DMS53 (cell line): ENCODE measurements around the gene NLRP1.
A peak's percentile ranks its signal among the peaks of the same experiment; 100 is the strongest.

Experiments
- DNase-seq: peaks from one replicate; lab custom pipeline; 2025; lab: John Stamatoyannopoulos, UW

The NLRP1 gene

DNA sequence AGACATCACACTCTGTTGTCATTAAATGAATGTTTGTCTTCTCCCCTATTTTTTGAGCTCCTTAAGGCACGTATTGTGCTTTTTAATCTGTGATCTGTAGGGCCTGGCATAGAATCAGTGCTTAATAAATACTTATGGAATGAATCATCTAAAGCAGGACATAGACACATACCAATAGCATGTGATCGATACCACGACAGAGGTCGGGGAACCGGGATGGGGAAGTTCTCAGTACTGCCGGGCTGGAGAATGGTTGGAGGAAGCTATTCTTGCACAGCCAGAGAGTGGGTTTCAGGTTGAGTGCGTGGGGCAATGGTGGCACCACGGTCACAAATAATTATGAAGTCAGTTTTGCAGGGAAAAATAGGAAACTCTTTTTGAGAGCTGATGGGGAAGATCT lies 26.8 kb downstream of the NLRP1 start:
- DNase-seq, result no peak

DNA sequence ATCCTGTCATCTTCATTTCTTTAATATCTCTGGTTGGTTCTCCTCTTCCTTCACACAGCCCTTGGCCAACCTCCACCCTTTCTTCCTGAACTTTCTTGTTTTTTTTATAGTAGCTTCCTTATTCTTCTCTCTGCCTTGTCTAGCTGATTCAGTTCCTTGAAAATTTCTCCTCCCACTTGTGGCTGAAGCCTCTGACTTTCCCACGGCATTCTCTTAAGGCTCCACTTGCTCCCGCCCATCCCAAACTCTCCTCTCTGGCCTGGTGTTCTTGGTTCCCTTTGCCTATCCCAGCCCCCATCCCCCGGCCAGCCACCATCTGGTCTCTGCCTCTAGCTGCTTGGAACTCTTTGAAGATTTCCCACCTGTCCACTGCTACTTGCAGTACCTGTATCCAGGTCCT lies 29.1 kb downstream of the NLRP1 start:
- no peak for DNase-seq

DNA sequence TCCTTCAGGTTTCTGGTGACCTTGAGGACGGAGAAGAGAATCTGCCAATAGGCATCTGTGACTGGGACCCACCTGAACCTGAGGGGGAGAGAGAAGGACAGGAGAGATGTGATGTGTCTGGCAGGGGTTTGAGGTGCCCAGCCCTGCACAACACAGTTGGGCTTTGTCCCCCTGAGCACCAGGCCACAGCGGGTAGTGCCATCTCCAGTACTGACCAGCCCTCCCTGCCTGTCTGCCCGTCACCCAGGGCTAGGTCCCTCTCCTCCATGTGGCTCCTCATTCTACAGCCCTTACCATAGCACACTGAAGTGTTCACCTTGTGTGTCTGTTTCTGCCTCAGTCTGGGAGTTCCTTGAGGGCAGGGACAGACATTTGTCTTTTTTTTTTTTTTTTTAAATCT lies 30.8 kb downstream of the NLRP1 start:
- DNase-seq, result no peak

DNA sequence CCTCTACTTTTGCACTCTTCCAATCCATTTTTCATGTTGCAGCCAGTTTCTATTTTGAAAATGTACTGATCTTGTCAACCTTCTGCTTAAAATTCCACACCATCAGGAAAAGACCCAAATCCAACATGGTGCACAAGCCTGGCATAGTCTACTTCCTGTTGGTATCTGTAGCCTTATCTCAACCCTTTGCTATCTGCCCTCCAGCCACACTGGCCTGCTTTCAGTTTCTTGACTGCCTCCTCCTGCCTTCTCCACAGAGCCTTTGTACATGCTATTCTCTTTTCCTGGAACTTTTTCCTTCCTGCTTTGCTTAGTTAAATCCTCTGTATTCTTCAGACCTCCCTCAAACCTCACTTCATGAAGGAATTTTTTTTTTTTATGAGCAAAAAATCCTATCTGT lies 31.5 kb downstream of the NLRP1 start:
- DNase-seq, result no peak

DNA sequence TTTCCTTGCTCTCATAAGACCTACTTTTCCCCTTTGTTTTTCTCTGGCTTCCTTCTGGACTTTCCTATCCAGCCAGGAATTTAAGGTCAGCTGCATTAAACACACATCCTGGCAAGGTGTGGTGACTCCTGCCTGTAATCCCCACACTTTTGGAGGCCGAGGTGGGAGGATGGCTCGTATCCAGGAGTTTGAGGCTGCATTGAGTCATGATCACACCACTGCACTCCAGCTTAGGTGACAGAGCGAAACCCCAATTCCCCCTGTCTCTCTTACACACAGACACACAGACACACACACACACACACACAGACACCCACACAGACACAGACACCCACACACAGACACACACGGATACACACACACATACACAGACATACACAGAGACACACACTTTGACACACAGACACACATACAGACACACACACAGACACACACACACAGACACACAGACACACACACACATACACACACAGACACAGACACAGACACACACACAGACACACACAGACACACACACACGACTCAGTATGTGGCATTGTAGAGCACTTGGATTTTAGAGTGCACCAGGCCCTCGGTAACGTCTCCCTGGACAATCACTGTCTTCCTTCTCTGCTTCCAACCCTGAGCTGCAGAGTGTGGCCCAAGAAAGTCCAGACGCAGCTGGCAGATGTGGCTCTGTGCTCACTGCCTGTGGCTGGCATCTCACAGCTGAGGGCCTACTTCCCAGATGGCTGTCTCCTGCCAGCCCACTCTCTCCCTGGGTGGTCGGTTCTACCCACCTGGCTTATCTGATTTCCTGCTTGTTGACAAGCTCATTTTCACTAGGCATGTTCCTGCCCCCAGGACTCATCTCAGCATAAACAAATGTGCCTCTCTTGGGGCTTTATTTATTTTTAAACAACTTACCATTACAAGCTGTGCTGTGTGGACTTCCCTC lies 39.0 kb downstream of the NLRP1 start:
- no peak for DNase-seq

DNA sequence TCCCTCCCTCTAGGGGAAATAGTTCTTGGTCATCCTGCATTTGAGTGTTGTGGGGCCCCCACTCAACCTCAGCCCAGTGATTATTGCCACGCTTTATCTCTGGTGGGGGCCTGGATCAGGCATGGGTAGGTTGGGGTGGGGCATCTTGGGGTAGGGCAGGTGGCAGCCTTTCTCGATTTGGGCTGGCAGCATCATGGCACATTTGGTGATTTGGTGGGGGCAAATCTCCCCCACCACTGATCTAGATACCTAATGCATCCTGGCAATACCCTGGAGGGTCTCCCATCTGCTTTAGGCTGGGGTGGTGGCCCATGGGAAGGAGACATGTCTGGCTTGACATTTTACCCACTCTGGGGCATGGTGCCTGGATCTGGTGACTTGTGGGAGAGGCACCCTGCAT lies 40.2 kb downstream of the NLRP1 start:
- DNase-seq, result no peak

DNA sequence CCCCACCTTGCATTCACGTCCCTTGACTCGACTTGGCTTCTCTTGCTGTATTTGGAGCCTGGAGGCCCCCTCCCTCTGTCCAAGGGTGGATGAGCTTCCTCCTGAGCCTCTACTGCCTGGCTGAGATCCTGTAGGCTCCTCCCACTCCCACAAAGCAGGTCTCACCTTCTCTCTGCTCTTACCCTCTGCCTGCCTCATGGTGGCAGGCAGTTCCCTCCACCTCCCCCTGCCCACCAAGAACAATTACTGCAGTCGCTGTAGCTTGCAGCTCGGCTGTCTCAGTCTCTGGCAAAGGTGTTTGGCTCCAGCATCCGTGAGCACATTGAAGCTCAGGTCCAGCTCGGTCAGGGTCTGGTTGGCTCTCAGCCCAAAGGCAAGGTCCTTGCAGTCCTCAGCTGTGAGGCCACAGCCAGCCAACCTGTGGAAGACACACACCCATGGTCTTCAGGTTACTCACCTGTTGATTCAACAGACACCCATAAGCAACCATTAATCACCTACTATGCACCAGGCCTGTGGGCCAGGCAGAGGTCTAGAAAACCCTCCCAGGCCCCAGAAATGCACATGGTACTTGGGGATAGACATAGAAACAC lies 42.6 kb downstream of the NLRP1 start:
- no peak for DNase-seq

DNA sequence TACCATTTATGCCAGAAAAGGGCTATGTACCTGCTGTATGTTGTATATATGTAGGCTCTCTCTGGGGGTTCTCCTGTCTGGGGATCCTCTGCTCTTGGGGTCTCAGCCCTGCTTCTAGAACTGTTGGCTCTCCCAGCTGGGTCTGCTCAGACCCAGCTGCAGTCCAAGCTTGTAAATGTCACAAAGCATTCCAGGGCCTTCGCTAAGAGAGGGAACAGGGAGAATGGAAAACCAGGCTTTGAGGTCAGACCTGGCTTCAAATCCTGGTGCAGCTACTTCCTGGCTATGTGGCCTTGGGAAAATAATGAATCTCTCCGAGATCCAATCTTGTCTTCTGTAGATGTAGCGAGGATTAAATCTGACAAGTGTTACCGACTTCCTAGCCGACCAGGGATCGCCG lies 44.0 kb downstream of the NLRP1 start:
- DNase-seq, result no peak

DNA sequence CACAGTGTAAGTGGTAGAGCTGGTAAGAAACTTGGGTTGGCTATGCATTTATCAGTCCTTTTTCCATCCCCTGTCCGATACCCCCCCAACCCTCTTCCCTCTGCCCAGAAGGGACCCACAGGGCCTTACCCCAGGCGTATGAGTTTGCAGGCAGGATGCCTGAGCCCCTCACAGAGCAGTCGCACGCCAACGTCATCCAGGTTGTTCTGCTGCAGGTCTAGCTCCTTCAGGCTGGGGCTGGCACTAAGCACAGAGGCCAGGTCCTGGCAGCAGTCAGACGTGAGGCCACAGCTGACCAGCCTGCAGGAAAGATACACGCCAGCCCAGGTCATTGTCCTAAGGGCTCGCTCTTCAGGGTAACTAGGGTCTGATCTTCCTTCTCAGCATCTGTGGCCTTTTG lies 45.0 kb downstream of the NLRP1 start:
- DNase-seq, result no peak

DNA sequence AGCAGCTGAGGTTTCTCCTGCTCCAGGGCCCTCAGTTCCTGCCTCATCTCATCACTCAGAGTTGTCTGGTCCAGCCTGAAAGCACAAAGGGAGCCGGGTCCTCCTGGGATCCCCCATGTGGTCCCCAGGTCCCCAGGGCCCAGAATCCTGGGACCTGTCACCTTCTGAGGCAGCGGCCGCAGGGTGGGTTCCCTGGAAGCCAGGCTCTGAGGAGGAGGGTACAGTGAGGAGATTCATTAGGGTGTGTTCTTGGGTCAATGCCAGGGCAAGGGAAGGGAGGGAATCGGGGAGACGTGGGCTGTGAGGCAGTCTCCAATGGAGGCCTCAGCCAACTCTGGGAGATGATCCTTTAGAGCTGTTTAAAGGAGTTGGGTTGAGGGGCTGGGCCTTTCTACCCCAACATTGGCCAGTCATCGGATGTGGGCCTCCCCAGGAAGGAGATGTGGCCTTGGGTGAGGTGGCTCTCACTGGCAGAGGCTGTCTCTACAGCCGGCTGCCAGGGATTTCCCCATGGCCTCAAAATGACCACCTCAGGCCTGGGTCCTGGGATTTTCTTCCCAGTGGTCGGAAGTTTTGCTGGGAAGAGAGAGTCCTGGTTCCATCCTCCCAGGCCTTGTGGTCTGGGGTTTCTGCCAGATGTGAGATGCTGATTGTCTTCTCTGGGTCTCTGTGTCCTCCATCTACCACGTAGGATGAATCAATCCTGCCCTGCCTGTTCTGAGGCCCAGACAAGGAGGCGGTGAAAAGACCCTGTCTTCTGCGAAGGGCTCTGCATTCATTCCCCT lies 47.3 kb downstream of the NLRP1 start:
- no peak for DNase-seq

DNA sequence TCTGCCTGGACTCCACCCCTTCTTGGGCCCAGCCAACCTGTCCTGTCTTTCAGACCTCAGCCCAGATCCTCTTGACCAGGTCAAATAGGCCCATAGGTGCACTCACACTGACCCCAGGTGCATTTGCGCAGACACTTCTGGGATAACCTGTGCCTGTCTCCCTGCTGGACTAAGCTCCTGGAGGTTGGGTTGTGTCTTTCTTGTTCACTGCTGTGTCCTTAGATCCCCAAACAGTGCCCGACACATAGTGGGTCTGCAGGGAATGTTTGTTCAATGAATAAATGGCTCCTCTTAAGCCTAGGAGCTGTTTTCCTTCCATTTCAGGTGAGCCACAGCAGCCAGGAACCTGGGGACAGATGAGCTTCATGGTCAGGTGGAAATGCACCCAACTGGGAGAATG lies 48.9 kb downstream of the NLRP1 start:
- DNase-seq, result no peak

DNA sequence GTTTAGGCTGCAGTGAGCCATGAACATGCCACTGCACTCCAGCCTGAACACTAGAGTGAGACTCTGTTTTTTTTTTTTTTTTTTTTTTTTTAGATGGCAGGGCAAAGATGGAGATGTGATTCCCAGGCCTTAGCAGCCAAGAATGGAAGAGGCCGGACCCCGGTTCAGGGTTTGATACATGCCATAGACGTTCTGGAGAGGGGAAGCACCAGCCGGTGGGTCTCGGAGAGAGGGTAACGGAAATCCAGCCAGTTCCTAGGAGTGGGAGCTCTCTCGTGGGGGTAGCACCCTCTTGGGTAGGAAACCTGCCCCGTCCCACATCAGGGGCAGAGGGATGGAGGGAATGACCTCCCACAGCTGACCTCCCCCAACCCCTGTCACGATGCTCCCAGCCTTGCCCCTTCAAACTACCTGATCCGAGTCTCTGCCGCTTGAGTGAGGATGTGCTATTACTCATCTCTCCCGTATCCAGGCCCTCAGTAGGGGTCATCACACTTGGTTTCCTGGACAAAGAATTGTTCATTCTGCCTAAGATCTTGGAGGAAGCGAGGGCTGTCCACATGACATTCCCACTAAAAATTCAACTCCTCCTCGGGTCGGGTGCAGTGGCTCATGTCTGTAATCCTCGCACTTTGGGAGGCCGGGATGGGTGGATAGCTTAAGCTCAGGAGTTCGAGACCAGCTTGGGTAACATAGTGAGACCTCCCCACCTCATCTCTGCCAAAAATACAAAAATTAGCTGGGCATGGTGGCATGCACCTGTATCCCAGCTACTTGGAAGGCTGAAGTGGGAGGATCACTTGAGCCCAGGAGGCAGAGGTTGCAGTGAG lies 50.6 kb downstream of the NLRP1 start:
- no peak for DNase-seq

DNA sequence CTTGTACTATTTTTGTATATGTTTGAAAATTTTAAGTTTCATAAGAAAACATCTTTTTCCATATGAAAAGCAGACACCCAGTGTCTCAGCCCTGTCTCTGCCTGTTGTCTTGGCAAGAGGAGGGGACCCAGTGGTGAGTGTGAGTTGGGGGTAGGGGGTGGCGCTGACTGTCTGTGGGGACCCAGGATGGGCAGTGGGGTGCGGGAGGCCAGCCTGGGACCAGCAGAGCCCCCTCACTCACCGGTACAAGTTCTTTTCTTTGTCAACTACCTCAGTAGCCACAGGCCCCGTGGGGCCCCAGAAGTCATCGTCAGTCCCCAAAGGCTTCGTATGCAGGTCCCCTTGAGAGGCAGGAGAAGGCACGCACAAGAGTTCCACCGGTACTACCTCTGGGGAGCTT lies 51.7 kb downstream of the NLRP1 start:
- DNase-seq, result no peak

DNA sequence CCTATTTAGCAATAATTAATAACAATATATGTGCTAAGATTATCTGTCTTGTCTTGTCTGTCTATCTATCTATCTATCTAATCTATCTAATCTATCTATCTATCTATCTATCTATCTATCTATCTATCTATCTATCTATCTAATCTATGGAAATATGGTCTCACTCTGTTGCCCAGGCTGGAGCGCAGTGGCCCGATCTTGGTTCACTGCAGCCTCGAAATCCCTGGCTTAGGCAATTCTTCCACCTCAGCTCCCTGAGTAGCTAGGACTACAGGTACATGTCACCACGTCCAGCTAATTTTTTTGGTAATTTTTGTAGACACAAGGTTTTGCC lies 53.3 kb downstream of the NLRP1 start:
- no peak for DNase-seq

DNA sequence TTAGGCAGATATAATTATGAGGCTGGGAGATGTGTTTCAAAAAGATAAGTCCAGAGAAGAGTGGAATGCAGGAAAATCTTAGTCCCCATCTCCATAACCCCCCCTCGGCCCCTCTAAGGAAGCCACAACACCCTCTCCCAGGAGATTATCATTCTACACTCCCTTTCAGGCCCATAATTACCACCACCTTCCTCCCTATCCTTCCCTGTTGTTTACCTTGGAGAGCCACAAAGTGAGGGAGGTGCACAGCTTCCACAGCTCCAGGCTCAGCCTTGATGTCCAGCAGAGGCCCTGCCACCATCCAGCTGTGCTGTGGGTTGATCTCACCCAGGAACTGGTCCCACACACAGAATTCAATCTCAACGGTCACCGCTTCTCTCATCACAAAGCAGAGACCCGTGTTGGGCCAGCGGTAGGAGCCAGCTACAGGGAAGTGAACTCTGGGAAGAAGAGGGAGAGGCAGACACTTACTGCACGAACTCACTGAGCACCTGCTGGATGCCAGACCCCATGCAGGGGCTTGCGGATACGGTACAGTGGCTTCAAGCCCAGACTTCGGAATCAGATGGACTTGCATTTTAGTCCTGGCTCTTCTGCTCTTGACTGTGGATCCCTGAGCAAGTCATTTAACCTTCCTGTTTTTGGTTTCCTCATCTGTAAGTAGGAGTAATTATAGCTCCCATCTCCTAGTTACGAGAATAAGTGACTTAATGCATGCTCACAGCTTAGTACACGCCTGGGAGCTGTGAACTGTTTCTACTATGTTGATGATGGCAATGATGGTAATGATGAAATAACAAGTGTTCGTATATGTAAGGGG lies 53.8 kb downstream of the NLRP1 start:
- DNase-seq, result no peak

DNA sequence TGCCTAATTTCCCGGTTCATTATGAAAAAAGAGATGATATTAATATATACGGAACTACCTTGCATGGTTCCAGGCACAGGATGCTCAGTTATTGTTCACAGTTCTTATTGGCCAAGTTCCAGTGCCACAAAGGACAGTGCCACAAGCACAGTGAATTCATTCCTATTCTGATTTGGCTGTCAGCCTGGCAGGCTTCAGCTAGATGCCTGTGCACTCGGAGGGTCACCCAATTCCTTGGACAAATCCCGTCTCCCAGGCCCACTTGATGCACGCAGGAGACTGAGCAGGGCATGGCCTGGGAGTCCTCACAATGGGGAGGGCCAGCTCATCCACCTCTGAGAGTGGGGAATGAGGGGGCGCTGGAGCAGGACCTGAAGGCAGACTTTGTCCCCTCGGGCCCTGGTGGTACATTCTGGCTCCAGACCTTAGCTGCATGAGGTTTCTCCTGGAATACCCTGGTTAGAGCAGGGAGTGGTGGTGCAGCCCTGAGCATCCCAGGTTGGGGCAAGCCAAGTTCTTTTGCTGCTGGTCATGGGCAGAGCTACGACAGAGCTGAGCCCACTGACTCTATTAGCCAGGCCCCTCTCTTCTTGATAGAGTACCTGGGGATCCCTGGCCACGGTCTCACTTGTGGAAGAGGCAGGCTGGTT lies 56.6 kb downstream of the NLRP1 start:
- DNase-seq, result no peak

DNA sequence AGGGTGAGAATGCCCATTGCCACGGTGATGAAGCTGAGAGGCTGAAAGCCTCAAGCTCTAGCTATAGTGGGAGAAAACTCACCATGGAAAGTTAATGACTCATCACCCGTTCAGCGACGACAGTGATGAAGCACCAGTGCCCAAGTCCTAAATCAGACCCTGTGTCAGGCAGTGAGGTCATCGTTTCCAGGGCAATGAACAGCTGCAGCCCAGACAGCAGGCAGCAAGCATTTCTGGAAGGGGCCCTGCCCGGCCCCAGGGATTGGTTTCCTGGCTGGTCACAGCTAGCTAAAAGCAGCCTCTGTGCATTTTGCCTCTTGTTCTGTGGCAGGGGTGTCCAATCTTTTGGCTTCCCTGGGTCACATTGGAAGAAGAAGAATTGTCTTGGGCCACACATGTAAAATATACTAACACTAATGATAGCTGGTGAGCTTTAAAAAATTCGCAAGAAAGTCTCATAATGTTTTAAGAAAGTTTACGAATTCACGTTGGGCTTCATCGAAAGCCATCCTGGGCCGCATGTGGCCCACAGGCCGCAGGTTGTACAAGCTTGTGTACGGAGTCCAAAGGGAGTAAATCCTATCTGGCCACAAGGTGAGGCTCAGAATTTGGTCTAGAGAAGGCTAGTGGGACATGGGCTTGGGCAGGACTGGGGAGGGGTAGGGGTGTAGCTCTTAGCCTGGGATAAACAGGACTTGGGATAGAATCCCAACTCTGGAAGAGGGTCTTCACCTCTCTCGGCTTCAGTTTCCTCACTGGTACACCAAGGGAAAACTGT lies 57.3 kb downstream of the NLRP1 start:
- DNase-seq, result peak; percentile 86

DNA sequence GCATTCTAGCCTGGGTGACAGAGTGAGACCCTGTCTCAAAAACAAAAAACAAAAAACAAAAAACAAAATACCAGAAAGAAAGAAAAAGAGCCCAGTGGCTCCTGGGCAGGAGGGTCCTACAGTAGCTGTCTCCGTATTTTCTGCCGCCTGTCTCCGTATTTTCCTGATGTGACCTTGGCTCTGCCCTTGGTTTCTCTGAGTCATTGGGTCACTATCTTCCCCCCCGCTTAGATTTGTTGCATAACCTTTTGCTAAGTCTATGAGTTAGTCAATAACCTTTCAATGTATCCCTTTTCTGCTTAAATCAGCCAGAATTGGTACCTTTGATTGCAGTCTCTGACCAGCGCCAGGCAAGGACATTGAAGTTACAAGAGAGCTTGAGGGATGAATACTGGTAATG lies 61.1 kb downstream of the NLRP1 start:
- no peak for DNase-seq

DNA sequence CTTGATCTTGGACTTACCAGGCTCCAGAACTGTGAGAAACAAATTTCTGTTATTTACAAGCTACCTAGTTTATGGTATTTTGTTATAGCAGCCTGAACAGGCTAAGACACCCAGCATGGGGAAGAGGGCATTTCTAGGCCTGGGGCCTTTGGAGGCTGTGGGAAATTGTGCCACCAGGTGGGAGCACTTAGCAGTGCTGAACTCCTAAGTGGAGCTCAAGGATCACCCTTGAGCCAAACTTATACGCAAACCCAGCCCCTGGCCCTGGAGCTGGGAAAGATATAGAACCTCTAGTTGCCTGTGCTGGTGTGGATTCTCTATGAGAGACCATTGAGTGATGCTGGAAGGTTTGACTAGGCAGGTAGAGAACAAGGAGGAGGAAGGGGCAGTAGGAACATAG lies 61.8 kb downstream of the NLRP1 start:
- DNase-seq, result no peak
